GM06990 (cell line): ENCODE results near the gene UBE2O.

Experiments
- DNase-seq: peaks from one replicate; pipeline ENCODE4 v3.0.0-alpha.2; 2011; ENCODE audit not compliant: insufficient read length; ENCODE audit errors: extremely low read depth
- H3K27me3 ChIP-seq: replicated peaks from 2 replicates; pipeline ENCODE4 v1.6.0; 2011; ENCODE audit warnings: low read length; ENCODE audit not compliant: control insufficient read depth, insufficient read depth
- H3K36me3 ChIP-seq: 2 replicates; pipeline ENCODE4 v1.5.1; 2011; ENCODE audit warnings: low read length; ENCODE audit not compliant: control insufficient read depth, insufficient read depth
- H3K4me3 ChIP-seq: replicated peaks from 2 replicates; pipeline ENCODE4 v1.5.1; 2011; ENCODE audit warnings: low read depth, mild to moderate bottlenecking, control low read depth, low read length
- TF ChIP-seq, protein P1 (sequence below): IDR thresholded peaks from 2 replicates; pipeline ENCODE4 v1.5.1; 2011; ENCODE audit warnings: low read length, control low read depth, mild to moderate bottlenecking, inconsistent platforms; ENCODE audit not compliant: insufficient read depth, poor library complexity, severe bottlenecking

The UBE2O gene

DNA sequence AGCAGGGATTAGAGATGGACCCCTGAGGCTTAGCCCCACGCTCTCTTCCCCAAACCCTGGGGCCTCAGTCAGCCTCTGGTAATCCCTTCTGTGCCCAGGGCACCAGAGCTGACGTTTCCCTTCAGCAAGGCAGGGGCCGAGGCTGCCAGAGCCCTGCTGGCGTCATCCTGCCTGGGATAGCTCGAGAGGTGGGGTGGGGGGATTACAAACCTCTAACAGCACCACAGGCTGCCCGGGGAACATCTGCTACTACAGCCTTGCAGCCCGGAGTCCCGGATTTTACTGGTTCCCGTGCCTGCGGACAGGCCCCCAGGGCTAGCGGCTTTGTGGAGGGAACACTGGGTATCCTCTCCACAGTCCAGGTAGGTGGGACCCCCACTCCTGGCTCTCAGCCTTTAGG is 14.4 kb upstream of the UBE2O start, which contains the start of gene AANAT:
TSS of gene AANAT (plus strand) at position 238 of the 400 bp plus-strand sequence. CDS start 1,144 bp downstream, outside the sequence.
- Histone ChIP-seq H3K36me3 (peaks cover 12% of the 10 kb centered on the region), H3K27me3 (no peaks in the 10 kb centered on the region), H3K4me3 (no peak within 1 kb of the TSS)
- no peak for DNase-seq
- TF ChIP-seq, protein P1, sequence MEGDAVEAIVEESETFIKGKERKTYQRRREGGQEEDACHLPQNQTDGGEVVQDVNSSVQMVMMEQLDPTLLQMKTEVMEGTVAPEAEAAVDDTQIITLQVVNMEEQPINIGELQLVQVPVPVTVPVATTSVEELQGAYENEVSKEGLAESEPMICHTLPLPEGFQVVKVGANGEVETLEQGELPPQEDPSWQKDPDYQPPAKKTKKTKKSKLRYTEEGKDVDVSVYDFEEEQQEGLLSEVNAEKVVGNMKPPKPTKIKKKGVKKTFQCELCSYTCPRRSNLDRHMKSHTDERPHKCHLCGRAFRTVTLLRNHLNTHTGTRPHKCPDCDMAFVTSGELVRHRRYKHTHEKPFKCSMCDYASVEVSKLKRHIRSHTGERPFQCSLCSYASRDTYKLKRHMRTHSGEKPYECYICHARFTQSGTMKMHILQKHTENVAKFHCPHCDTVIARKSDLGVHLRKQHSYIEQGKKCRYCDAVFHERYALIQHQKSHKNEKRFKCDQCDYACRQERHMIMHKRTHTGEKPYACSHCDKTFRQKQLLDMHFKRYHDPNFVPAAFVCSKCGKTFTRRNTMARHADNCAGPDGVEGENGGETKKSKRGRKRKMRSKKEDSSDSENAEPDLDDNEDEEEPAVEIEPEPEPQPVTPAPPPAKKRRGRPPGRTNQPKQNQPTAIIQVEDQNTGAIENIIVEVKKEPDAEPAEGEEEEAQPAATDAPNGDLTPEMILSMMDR, result no peak

DNA sequence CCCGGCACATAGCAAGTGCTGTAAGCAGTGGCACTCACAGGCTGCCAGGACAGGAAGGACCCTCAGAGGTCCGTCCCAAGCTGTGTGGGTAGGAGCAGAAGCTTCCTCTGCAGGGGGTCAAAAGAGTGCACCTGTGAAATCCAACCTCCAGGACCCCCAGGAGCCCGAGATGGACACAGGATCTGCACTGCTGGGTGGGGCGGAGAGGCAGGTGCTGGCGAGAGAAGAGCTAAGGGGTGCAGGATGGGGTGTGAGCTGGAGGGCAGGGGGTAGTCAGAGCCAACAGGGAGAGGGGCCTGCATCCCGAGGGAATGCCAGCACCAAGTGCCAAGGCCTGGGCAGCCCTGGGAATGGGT is 13.8 kb upstream of the UBE2O start:
- TF ChIP-seq, protein P1, result no peak
- DNase-seq, result no peak
- Histone ChIP-seq H3K27me3 (no peaks in the 10 kb centered on the region), H3K4me3 (no peak overlapping the region), H3K36me3 (peaks cover 10% of the 10 kb centered on the region)

DNA sequence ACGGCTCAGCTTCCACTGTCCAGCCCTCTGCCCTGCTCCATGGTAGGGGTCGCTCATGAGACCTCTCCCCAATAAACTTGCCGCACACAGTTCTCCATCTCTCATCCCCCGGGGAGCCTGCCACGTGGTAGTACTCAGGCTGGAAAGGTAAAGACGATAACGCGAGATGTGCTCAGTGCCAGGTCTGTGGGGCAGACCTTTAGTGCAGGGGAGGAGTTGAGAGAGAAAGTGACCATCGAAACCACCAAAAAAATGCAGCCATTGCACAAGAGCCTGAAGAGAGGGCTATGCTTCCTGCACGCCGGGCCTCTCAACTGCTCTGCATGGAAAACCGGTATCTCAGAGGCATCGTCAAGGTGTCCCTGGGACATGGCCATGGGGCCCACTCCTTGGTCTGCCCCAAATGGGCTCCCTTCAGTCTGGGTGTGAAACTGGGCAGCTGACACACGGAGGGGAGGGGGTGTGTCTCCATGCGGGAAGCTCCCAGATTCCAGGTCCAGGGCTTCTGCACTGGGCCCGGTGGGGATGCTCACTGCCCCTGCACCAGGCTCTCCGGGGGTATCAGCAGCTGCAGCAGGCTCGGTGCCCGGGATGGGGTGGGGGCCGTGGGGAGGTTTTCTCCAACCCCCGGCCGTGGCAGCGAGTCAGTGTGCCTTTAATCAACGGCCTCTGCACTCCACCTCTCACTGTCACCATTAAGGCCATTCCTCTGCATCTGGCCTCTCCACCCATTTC is 9.8 kb upstream of the UBE2O start:
- TF ChIP-seq, protein P1, result no peak
- no peak for DNase-seq
- Histone ChIP-seq H3K36me3 (no peaks in the 10 kb centered on the region), H3K27me3 (no peaks in the 10 kb centered on the region), H3K4me3 (no peak overlapping the region)

- H3K36me3 ChIP-seq, result no peaks in the 10 kb centered on the region
- H3K4me3 ChIP-seq, result no peak overlapping the region
- TF ChIP-seq, protein P1, result no peak
- H3K27me3 ChIP-seq, result no peaks in the 10 kb centered on the region
- DNase-seq, result no peak
Observed at GRCh38 chr17:76461765-76462555, 9.0 kb upstream of the UBE2O start.

- H3K4me3 ChIP-seq, result no peak overlapping the region
- TF ChIP-seq, protein P1, result no peak
- H3K27me3 ChIP-seq, result no peaks in the 10 kb centered on the region
- no peaks in the 10 kb centered on the region for H3K36me3 ChIP-seq
- DNase-seq, result no peak
Observed at GRCh38 chr17:76459674-76460073, 6.7 kb upstream of the UBE2O start.
